ENCODE data around the gene HPS1.

The HPS1 gene

GRCh38 chr10:98420786-98421185 lies 25.9 kb downstream of the HPS1 start (continued):
- TF ChIP-seq, protein P1, sequence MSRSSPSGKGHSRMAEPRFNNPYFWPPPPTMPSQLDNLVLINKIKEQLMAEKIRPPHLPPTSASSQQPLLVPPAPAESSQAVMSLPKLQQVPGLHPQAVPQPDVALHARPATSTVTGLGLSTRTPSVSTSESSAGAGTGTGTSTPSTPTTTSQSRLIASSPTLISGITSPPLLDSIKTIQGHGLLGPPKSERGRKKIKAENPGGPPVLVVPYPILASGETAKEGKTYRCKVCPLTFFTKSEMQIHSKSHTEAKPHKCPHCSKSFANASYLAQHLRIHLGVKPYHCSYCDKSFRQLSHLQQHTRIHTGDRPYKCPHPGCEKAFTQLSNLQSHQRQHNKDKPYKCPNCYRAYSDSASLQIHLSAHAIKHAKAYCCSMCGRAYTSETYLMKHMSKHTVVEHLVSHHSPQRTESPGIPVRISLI (tag by site-specific recombination; IDR thresholded peaks at IDR 0.05): no peak
- TF ChIP-seq ZNF558 (tag by site-specific recombination; IDR thresholded peaks at IDR 0.05) (no peak), ZBTB20 (tag by site-specific recombination; IDR thresholded peaks at IDR 0.05) (no peak), ZNF10 (tag by site-specific recombination; IDR thresholded peaks at IDR 0.05) (no peak), ZNF354C (tag by site-specific recombination; IDR thresholded peaks at IDR 0.05; ENCODE audit: borderline replicate concordance, low read depth) (no peak)
- TF ChIP-seq, protein P2, sequence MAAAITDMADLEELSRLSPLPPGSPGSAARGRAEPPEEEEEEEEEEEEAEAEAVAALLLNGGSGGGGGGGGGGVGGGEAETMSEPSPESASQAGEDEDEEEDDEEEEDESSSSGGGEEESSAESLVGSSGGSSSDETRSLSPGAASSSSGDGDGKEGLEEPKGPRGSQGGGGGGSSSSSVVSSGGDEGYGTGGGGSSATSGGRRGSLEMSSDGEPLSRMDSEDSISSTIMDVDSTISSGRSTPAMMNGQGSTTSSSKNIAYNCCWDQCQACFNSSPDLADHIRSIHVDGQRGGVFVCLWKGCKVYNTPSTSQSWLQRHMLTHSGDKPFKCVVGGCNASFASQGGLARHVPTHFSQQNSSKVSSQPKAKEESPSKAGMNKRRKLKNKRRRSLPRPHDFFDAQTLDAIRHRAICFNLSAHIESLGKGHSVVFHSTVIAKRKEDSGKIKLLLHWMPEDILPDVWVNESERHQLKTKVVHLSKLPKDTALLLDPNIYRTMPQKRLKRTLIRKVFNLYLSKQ (tag by site-specific recombination; IDR thresholded peaks at IDR 0.05; ENCODE audit: borderline replicate concordance): no peak

GRCh38 chr10:98419469-98420261 lies 27.1 kb downstream of the HPS1 start:
- Histone ChIP-seq H3K27ac (ENCODE audit: extremely low read depth, low read depth, low read length) (no peak overlapping the region), H3K36me3 (ENCODE audit: control insufficient read depth in 2 of 2, insufficient read depth in 1 of 2, low read length in 2 of 2) (peaks cover 0 to 49% of the 10 kb centered on the region in 2 experiments; a peak in 1 of 3 replicates), H3K9me3 (ENCODE audit: control insufficient read depth, insufficient read depth, low read depth, low read length) (no peaks in the 10 kb centered on the region), H3K4me1 (ENCODE audit: control insufficient read depth, insufficient read depth, low read length) (peaks cover 6% of the 10 kb centered on the region), H3K4me3 (ENCODE audit: low read depth, low read length) (no peak overlapping the region)
- POLR2A ChIA-PET: no interaction called here
- CTCF ChIA-PET: no interaction called here
- TF ChIP-seq WT1 (tag by site-specific recombination; IDR thresholded peaks at IDR 0.05): no peak
- no peak for TF ChIP-seq ZNF146 (tag by site-specific recombination; IDR thresholded peaks at IDR 0.05)
- TF ChIP-seq, protein P3, sequence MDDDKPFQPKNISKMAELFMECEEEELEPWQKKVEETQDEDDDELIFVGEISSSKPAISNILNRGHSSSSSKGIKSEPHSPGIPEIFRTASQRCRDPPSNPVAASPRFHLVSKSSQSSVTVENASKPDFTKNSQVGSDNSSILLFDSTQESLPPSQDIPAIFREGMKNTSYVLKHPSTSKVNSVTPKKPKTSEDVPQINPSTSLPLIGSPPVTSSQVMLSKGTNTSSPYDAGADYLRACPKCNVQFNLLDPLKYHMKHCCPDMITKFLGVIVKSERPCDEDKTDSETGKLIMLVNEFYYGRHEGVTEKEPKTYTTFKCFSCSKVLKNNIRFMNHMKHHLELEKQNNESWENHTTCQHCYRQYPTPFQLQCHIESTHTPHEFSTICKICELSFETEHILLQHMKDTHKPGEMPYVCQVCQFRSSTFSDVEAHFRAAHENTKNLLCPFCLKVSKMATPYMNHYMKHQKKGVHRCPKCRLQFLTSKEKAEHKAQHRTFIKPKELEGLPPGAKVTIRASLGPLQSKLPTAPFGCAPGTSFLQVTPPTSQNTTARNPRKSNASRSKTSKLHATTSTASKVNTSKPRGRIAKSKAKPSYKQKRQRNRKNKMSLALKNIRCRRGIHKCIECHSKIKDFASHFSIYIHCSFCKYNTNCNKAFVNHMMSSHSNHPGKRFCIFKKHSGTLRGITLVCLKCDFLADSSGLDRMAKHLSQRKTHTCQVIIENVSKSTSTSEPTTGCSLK (tag by site-specific recombination; IDR thresholded peaks at IDR 0.05): no peak
- no peak for TF ChIP-seq TSHZ1 (tag by site-specific recombination; IDR thresholded peaks at IDR 0.05; ENCODE audit: borderline replicate concordance)
- TF ChIP-seq ZNF677 (tag by site-specific recombination; IDR thresholded peaks at IDR 0.05): no peak

GRCh38 chr10:98418665-98419468 lies 27.9 kb downstream of the HPS1 start:
- Histone ChIP-seq H3K9me3 (ENCODE audit: control insufficient read depth, insufficient read depth, low read depth, low read length) (no peaks in the 10 kb centered on the region), H3K36me3 (ENCODE audit: control insufficient read depth in 2 of 2, insufficient read depth in 1 of 2, low read length in 2 of 2) (peaks cover 0 to 49% of the 10 kb centered on the region in 2 experiments; a peak in 1 of 3 replicates), H3K27ac (ENCODE audit: extremely low read depth, low read depth, low read length) (no peak overlapping the region), H3K4me1 (ENCODE audit: control insufficient read depth, insufficient read depth, low read length) (peaks cover 6% of the 10 kb centered on the region), H3K4me3 (ENCODE audit: low read depth, low read length) (no peak overlapping the region)
- CTCF ChIA-PET: no interaction called here
- POLR2A ChIA-PET: no interaction called here
- no peak for TF ChIP-seq ZNF473 (tag by site-specific recombination; IDR thresholded peaks at IDR 0.05)
- TF ChIP-seq YY2 (tag by site-specific recombination; IDR thresholded peaks at IDR 0.05): no peak
- TF ChIP-seq ZNF626 (tag by site-specific recombination; IDR thresholded peaks at IDR 0.05): no peak
- TF ChIP-seq ZNF18 (tag by site-specific recombination; IDR thresholded peaks at IDR 0.05): no peak

Measured in HEK293 (cell line).